Type B pancreatic cell (in vitro differentiated cells): ENCODE measurements around the gene UBR1. TPM values are rescaled to one million over a fixed set of nuclear protein-coding genes. Genes with fewer than 3 reads are reported as not detected.
"Not testable (repeated sequence)": the region's sequence is repeated elsewhere in the genome, so short reads cannot be mapped to it uniquely, and the experiment has no call there.

ENCODE experiments used
- DNase-seq: peaks from one replicate; pipeline ENCODE4 v3.0.0; 2021; ENCODE audit warnings: mixed read lengths; ENCODE audit not compliant: unreplicated experiment; ENCODE audit errors: extremely low spot score
- H3K27ac Mint-ChIP-seq: 2 replicates; pipeline ENCODE4 v1.8.0; 2021; ENCODE audit warnings: mild to moderate bottlenecking, mixed read lengths
- H3K27me3 Mint-ChIP-seq: 2 replicates; pipeline ENCODE4 v1.8.0; 2021; ENCODE audit warnings: mixed read lengths
- H3K36me3 Mint-ChIP-seq: 2 replicates; pipeline ENCODE4 v1.8.0; 2021; ENCODE audit warnings: mixed read lengths
- H3K4me1 Mint-ChIP-seq: one replicate; pipeline ENCODE4 v1.8.0; 2021; ENCODE audit warnings: mixed read lengths; ENCODE audit not compliant: unreplicated experiment
- H3K4me3 Mint-ChIP-seq: 2 replicates; pipeline ENCODE4 v1.8.0; 2021; ENCODE audit warnings: mild to moderate bottlenecking, mixed read lengths
- H3K9me3 Mint-ChIP-seq: 2 replicates; pipeline ENCODE4 v1.8.0; 2021; ENCODE audit warnings: mixed read lengths
- CTCF ChIP-seq: fragments of 200-600 bp; sonication (generic); conservative IDR thresholded peaks from 2 replicates; pipeline ENCODE4 v1.5.0; 2021; ENCODE audit warnings: antibody characterized with exemption, mild to moderate bottlenecking
- total RNA-seq: library from RNA; stranded (reverse); gene quantifications from 2 replicates; pipeline ENCODE4 v1.2.1, GENCODE V29; 2021; ENCODE audit warnings: low replicate concordance

Gene UBR1
- total RNA-seq, 1 donor from 2014 or later: 28.3 TPM

GRCh38 chr15:43025150-43025549 lies 80.7 kb downstream of the UBR1 start:
- Mint-ChIP-seq H3K27me3 (no peaks in the 10 kb centered on the region), H3K4me1 (no peaks in the 10 kb centered on the region), H3K4me3 (no peak overlapping the region), H3K27ac (no peak overlapping the region), H3K36me3 (peaks cover 22% of the 10 kb centered on the region), H3K9me3 (no peaks in the 10 kb centered on the region)
- TF ChIP-seq CTCF: no peak
- no peak for DNase-seq

- peaks cover 20% of the 10 kb centered on the region for H3K36me3 Mint-ChIP-seq
- H3K27ac Mint-ChIP-seq, H3K27me3 Mint-ChIP-seq, DNase-seq, H3K4me3 Mint-ChIP-seq, H3K9me3 Mint-ChIP-seq, H3K4me1 Mint-ChIP-seq: not testable (repeated sequence)
Measured at GRCh38 chr15:43014671-43015070, 91.2 kb downstream of the UBR1 start.

GRCh38 chr15:43009206-43009605 lies 96.6 kb downstream of the UBR1 start:
- Mint-ChIP-seq H3K27me3 (no peaks in the 10 kb centered on the region), H3K4me3 (no peak overlapping the region), H3K4me1 (no peaks in the 10 kb centered on the region), H3K27ac (no peak overlapping the region), H3K9me3 (no peaks in the 10 kb centered on the region), H3K36me3 (peaks cover 15% of the 10 kb centered on the region)
- no peak for DNase-seq
- TF ChIP-seq CTCF: no peak

GRCh38 chr15:43008150-43008549 lies 97.7 kb downstream of the UBR1 start:
- no peak for DNase-seq
- Mint-ChIP-seq H3K27me3 (no peaks in the 10 kb centered on the region), H3K9me3 (no peaks in the 10 kb centered on the region), H3K36me3 (peaks cover 22% of the 10 kb centered on the region), H3K4me1 (no peaks in the 10 kb centered on the region), H3K27ac (no peak overlapping the region), H3K4me3 (no peak overlapping the region)
- no peak for TF ChIP-seq CTCF

- H3K36me3 Mint-ChIP-seq: peaks cover 22% of the 10 kb centered on the region
- no peaks in the 10 kb centered on the region for H3K9me3 Mint-ChIP-seq
- no peak for TF ChIP-seq CTCF
- no peak overlapping the region for H3K4me3 Mint-ChIP-seq
- no peaks in the 10 kb centered on the region for H3K4me1 Mint-ChIP-seq
- no peak for DNase-seq
- H3K27ac Mint-ChIP-seq: no peak overlapping the region
- H3K27me3 Mint-ChIP-seq: no peaks in the 10 kb centered on the region
Measured at GRCh38 chr15:43007551-43007950, 98.3 kb downstream of the UBR1 start.

GRCh38 chr15:43006991-43007390 lies 98.8 kb downstream of the UBR1 start:
- Mint-ChIP-seq H3K4me1 (no peaks in the 10 kb centered on the region), H3K27ac (no peak overlapping the region), H3K9me3 (no peaks in the 10 kb centered on the region), H3K4me3 (no peak overlapping the region), H3K36me3 (peaks cover 22% of the 10 kb centered on the region), H3K27me3 (no peaks in the 10 kb centered on the region)
- TF ChIP-seq CTCF: no peak
- DNase-seq: no peak

- not testable (repeated sequence) for DNase-seq, H3K4me3 Mint-ChIP-seq, H3K27me3 Mint-ChIP-seq, H3K4me1 Mint-ChIP-seq, H3K9me3 Mint-ChIP-seq, H3K27ac Mint-ChIP-seq
- H3K36me3 Mint-ChIP-seq: peaks cover 14% of the 10 kb centered on the region
Measured at GRCh38 chr15:43004886-43005595, 100.8 kb downstream of the UBR1 start.
